ENCODE data around the gene PPP1R8.

Gene PPP1R8

GRCh38 chr1:27894521-27894920, 63.9 kb downstream of the PPP1R8 start:
- DNase-seq (ENCODE audit: low read depth) = no peak

Measured in stimulated activated CD8-positive, alpha-beta memory T cell treated with anti-CD3 and anti-CD28 coated beads, Interleukin-15, amount 100 ng/mL, for 1 hour (primary cell).